Ureter (tissue), 1 donor: Measurements from ENCODE around the gene DIPK1B. TPM values are rescaled to one million over a fixed set of nuclear protein-coding genes. Genes with fewer than 3 reads are reported as not detected.

Experiments used
- DNase-seq: peaks from one replicate; pipeline ENCODE4 v3.0.0-alpha.2; 2020; ENCODE audit warnings: low spot score
- total RNA-seq: library from RNA; stranded (reverse); gene quantifications from one replicate; pipeline ENCODE4 v1.2.4, GENCODE V29; 2023
- donor health status: DM: yes; HTN: yes; CAD: no.

Gene DIPK1B
- total RNA-seq, 1 donor from 2014 or later: 6.6 TPM

DNA sequence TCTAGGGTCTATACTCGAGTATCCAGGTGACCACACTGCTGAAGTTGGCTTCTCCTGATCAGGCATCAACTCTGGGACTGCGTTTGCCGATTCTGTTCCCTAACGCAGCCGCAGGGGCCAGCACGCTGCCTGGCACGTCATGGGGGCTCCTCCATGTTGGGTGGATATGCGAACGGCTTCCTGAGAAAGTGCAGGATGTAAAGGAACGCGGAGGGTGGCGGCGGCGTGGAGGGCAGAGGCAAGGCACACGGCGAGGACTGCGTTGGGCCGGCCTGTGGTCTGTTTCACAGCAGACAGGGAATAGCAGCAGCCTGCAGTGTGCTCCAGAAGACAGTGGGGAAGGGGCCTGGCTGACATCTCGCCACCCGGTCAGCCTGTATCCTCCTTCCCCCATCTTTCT is 26.6 kb downstream of the DIPK1B start:
- no peak for DNase-seq

- no peak for DNase-seq
Observed at GRCh38 chr9:136739509-136739908, 27.1 kb downstream of the DIPK1B start.

GRCh38 chr9:136740069-136740468 is 27.7 kb downstream of the DIPK1B start:
- no peak for DNase-seq

DNA sequence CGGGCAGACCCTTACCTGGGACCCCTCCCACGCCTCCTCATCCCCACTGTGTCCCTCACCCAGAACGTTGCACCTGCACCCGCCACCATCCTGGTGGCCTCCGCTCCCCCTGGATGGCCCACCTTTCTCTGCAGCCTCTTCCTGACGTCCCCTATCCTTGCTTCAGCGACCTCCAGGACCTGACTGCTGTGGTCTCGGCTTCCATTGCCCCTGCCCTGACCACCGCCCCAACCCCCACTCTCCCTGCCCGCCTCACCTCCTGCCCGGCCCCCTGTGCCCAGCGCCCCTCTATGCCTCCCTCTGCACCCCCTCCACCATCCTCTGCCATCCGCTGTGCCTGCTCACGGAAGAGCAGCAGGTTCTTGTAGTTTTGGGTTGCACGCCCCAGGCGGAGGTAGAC is 28.1 kb downstream of the DIPK1B start:
- DNase-seq: no peak

GRCh38 chr9:136740971-136741882 is 28.9 kb downstream of the DIPK1B start:
- DNase-seq: no peak

- DNase-seq: no peak
Observed at GRCh38 chr9:136741883-136742571, 29.7 kb downstream of the DIPK1B start.

- no peak for DNase-seq
Observed at GRCh38 chr9:136742591-136743391, 30.4 kb downstream of the DIPK1B start, which contains the start of gene LCN10. LCN10 (minus strand) TSS chr9:136742940; CDS start chr9:136742903, 37 bp downstream.

- no peak for DNase-seq
Observed at GRCh38 chr9:136743639-136744211, 31.4 kb downstream of the DIPK1B start.

GRCh38 chr9:136744773-136745172 is 32.4 kb downstream of the DIPK1B start:
- DNase-seq: no peak

DNA sequence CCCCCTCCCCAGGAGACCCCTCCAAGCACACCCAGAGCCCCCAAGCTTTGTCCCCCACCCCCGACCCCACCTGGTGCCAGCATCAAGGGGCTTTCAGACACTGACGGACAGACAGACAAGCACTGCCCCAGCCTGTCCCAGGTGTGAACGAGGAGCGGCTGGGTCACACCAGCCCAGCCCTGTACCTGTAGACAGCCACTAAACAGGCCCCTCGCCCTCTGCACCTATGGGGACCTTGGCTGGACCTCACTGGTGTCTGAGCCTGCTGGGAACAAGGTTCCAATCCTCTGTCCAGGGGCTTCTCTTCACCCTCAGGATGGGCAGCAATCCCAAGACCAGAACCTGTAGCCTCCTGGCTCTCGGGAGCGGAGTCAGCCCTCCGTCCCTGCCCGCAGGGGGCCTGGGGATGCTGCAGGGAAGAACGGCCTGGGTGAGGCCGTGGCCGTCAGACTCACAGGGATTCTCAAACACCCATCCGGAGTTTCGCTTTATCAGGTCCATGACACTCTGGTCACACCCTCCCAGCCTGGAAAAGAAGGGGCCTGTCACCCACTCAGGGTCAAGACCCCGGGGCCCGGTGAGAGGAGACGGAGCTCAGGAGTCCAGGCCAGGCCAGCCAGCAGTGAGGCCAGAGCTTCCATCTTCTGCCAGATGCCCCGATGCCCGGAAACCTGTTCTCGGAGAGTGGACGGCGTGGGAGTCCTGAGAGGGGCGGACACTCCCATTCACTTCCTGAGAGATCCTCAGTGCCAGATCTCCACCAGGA is 33.2 kb downstream of the DIPK1B start:
- no peak for DNase-seq

DNA sequence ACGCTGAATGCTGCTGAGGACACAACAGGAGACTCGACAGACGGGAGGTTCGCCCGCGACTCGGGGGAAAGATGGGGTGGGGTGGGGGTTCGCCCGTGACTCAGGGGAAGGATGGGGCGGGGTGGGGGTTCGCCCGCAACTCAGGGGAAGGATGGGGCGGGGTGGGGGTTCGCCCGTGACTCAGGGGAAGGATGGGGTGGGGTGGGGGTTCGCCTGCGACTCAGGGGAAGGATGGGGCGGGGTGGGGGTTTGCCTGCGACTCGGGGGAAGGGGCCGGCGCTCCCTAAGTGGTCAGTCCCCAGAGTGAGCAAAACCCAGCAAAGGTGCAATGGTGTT is 33.8 kb downstream of the DIPK1B start:
- DNase-seq: no peak

GRCh38 chr9:136746621-136747020 is 34.2 kb downstream of the DIPK1B start:
- DNase-seq: no peak

DNA sequence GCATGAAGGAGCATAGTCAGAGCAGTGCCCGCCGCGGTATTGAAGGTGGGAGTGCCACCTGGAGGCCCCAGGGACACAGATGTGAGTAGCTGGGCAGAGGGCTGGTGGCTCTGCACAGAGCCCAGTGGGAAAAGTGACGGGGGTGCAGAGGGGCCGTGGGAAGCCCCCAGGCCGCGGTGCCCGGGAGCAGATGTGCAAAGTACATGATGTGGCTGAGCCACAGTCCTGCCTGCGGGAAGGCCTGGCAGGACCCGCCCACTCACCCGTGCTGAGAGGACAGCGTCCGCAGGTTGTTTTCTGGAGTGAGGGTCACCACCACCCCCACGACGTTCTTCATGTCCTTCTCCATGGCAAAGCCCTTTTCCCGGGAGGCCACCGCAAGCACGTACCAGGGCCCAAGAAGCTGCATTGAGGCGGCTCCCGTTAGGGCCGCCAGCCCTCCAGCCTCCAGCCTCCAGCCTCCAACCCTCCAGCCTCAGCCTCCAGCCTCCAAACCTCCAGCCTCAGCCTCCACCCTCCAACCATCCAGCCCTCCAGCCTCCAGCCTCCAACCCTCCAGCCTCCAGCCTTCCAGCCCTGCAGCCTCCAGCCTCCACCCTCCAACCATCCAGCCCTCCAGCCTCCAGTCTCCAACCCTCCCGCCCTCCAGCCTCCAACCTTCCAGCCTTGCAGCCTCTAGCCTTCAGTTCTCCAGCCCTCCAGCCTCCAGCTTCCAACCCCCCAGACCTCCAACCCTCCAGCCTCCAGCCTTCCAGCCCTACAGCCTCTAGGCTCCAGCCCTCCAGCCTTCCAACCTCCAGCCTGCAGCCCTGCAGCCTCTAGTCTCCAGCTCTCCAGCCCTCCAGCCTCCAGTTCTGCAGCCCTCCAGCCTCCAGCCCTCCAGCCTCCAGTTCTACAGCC is 35.0 kb downstream of the DIPK1B start:
- DNase-seq: no peak

- DNase-seq: no peak
Observed at GRCh38 chr9:136748201-136748600, 35.8 kb downstream of the DIPK1B start, which contains the start of gene LCN6. LCN6 (minus strand) TSS chr9:136748525; CDS start chr9:136748483, 42 bp downstream.

GRCh38 chr9:136748666-136749611 is 36.6 kb downstream of the DIPK1B start:
- DNase-seq: no peak

DNA sequence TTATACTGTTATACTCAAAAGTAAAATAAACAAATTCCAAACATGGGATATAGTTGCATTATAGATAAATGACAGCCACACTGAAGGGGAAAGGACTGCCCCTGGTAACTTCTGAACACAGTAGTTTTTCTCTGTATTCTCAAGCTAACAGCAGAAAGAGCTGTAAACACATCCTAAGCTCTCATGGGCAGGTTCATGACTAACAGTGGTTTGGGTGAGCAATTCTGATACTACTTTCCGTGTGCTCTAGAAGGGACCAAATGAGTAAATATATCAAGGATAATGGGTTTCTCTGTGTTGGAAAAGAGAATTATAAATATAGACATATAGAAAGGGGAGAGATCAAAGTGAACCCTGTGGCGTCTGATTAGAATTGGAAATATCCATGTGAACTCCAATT is 38.2 kb downstream of the DIPK1B start:
- no peak for DNase-seq

DNA sequence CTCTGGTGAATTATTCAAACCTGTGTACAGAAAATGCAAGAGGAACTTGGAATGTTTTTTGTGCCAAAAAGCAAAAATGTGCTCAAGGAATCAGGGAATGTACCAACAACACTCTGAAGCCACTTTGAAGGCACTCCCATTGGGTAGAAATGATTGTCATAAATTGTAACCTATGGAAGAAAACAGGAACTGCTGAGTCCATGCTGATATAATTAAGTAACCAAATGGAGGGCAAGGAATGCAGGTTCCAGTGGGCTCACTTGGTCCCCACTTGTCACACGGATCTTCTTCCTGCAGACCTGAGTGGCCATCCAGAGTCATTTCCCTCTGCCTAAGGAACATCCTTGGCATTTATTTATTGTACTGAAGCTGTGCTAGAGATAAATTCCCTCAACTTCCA is 38.9 kb downstream of the DIPK1B start:
- DNase-seq: no peak

DNA sequence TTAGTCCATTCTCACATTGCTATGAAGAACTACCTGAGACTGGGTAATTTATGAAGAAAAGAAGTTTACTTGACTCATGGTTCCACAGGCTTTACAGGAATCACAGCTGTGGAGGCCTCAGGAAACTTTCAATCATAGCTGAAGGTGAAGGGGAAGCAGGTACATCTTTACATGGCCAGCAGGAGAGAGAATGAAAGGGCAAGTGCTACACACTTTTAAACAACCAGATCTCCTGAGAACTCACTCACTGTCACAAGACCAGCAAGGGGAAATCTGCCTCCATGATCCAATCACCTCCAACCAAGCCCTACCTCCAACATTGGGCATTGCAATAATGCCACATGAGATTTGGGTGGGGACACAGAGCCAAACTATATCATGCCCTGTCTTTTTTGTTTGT is 39.4 kb downstream of the DIPK1B start:
- DNase-seq: no peak
